ENCODE data around the gene RNF112. TPM values are rescaled to one million over a fixed set of nuclear protein-coding genes. Genes with fewer than 3 reads are reported as not detected.

Gene RNF112
- total RNA-seq, 2 experiments from 2014 or later: 0.47 TPM; not detected in 1

GRCh38 chr17:19412984-19413383 is 2.0 kb downstream of the RNF112 start:
- H3K27ac ChIP-seq (ENCODE audit: low read depth, low read length, poor library complexity, severe bottlenecking): no peak overlapping the region
- no peak overlapping the region for H2AFZ ChIP-seq (ENCODE audit: low read length)
- no peaks in the 10 kb centered on the region for H3K4me1 ChIP-seq (ENCODE audit: insufficient read depth, low read length, poor library complexity, severe bottlenecking)
- no peak for DNase-seq (ENCODE audit: low spot score)
- intact Hi-C loops (cut with micrococcal nuclease; ENCODE audit: unreplicated experiment): no loop called here
- CTCF ChIA-PET (ENCODE audit: unreplicated experiment): no interaction called here
- H3K79me2 ChIP-seq (ENCODE audit: insufficient read depth, low read depth, low read length): no peaks in the 10 kb centered on the region
- no peak overlapping the region for H3K4me2 ChIP-seq (ENCODE audit: low read length)
- no peak for TF ChIP-seq EZH2phosphoT487 (IDR thresholded peaks at IDR 0.05; ENCODE audit: borderline replicate concordance, low read depth, low read length)
- TF ChIP-seq CTCF (conservative IDR thresholded peaks at IDR 0.05; ENCODE audit: low read length): no peak
- H3K4me3 ChIP-seq (ENCODE audit: low read depth, low read length, poor library complexity, severe bottlenecking): no peak overlapping the region
- no peaks in the 10 kb centered on the region for H4K20me1 ChIP-seq (ENCODE audit: insufficient read depth, low read length)
- POLR2A ChIA-PET: no interaction called here
- H3K9me2 ChIP-seq (ENCODE audit: insufficient read depth, low read length): no peaks in the 10 kb centered on the region
- no TSS peak for BruUV-seq (replicated peaks)
- no peaks in the 10 kb centered on the region for H3K36me3 ChIP-seq (ENCODE audit: insufficient read depth, low read length)
- no peaks in the 10 kb centered on the region for H3K9me3 ChIP-seq (ENCODE audit: low read length)

GRCh38 chr17:19413761-19414160 is 2.7 kb downstream of the RNF112 start:
- no peak for DNase-seq (ENCODE audit: low spot score)
- H3K9me2 ChIP-seq (ENCODE audit: insufficient read depth, low read length): no peaks in the 10 kb centered on the region
- intact Hi-C loops (cut with micrococcal nuclease; ENCODE audit: unreplicated experiment): no loop called here
- no peaks in the 10 kb centered on the region for H3K79me2 ChIP-seq (ENCODE audit: insufficient read depth, low read depth, low read length)
- H3K4me2 ChIP-seq (ENCODE audit: low read length): no peak overlapping the region
- ChIA-PET POLR2A (no interaction called here), CTCF (ENCODE audit: unreplicated experiment) (no interaction called here)
- TF ChIP-seq EZH2phosphoT487 (IDR thresholded peaks at IDR 0.05; ENCODE audit: borderline replicate concordance, low read depth, low read length) (no peak), CTCF (conservative IDR thresholded peaks at IDR 0.05; ENCODE audit: low read length) (no peak)
- no peaks in the 10 kb centered on the region for H4K20me1 ChIP-seq (ENCODE audit: insufficient read depth, low read length)
- no peaks in the 10 kb centered on the region for H3K36me3 ChIP-seq (ENCODE audit: insufficient read depth, low read length)
- H3K27ac ChIP-seq (ENCODE audit: low read depth, low read length, poor library complexity, severe bottlenecking): no peak overlapping the region
- no peak overlapping the region for H3K4me3 ChIP-seq (ENCODE audit: low read depth, low read length, poor library complexity, severe bottlenecking)
- no peak overlapping the region for H2AFZ ChIP-seq (ENCODE audit: low read length)
- no peaks in the 10 kb centered on the region for H3K9me3 ChIP-seq (ENCODE audit: low read length)
- no TSS peak for BruUV-seq (replicated peaks)
- peaks cover 5% of the 10 kb centered on the region for H3K4me1 ChIP-seq (ENCODE audit: insufficient read depth, low read length, poor library complexity, severe bottlenecking)

DNA sequence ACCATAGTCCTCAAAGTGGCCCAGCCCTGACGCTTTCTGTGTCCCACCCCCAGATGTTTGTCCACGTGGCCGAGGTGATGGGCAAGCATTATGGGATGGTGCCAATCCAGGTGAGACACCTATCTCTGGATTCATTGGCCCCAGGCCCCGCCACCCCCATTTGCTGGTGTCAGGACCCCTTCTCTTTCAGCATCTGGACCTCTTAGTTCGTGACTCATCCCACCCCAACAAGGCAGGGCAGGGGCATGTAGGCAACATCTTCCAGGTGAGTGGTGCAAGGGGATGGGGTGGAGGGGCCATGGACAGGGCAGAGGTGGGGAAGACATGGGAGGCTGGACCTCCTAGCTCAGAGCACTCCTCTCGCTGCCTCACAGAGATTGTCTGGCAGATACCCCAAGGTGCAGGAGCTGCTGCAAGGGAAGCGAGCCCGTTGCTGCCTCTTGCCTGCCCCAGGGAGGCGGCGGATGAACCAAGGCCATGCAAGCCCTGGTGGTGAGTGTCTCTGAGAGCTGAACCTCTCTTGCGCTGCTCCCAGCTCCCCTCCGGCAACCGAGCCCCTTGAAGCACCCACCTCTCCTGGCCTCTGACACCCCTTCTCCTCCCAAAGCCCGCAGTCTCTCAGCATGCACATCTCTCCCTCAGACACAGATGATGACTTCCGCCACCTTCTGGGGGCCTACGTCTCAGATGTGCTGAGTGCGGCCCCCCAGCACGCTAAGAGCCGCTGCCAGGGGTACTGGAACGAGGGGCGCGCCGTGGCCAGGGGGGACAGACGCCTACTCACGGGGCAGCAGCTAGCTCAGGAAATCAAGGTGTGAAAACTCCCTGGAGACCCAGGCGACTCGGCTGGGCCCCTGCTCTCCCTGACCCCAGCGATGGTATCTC is 3.6 kb downstream of the RNF112 start:
- intact Hi-C loops (cut with micrococcal nuclease; ENCODE audit: unreplicated experiment): no loop called here
- Histone ChIP-seq H3K27ac (ENCODE audit: low read depth, low read length, poor library complexity, severe bottlenecking) (no peak overlapping the region), H3K4me2 (ENCODE audit: low read length) (no peak overlapping the region), H3K9me2 (ENCODE audit: insufficient read depth, low read length) (no peaks in the 10 kb centered on the region), H3K4me1 (ENCODE audit: insufficient read depth, low read length, poor library complexity, severe bottlenecking) (peaks cover 5% of the 10 kb centered on the region), H3K36me3 (ENCODE audit: insufficient read depth, low read length) (no peaks in the 10 kb centered on the region), H3K9me3 (ENCODE audit: low read length) (no peaks in the 10 kb centered on the region), H2AFZ (ENCODE audit: low read length) (no peak overlapping the region), H3K79me2 (ENCODE audit: insufficient read depth, low read depth, low read length) (no peaks in the 10 kb centered on the region), H4K20me1 (ENCODE audit: insufficient read depth, low read length) (no peaks in the 10 kb centered on the region), H3K4me3 (ENCODE audit: low read depth, low read length, poor library complexity, severe bottlenecking) (no peak overlapping the region)
- ChIA-PET CTCF (ENCODE audit: unreplicated experiment) (no interaction called here), POLR2A (no interaction called here)
- no TSS peak for BruUV-seq (replicated peaks)
- TF ChIP-seq CTCF (conservative IDR thresholded peaks at IDR 0.05; ENCODE audit: low read length): no peak
- no peak for TF ChIP-seq EZH2phosphoT487 (IDR thresholded peaks at IDR 0.05; ENCODE audit: borderline replicate concordance, low read depth, low read length)
- no peak for DNase-seq (ENCODE audit: low spot score)

Measured in OCI-LY7 (cell line).